NCI-H2227 treated with DMSO at 0.1 percent for 48 hours (cell line): ENCODE results near the gene SPOCK2.
A peak's percentile ranks its signal among the peaks of the same experiment; 100 is the strongest.
"Not testable (repeated sequence)": the region's sequence is repeated elsewhere in the genome, so short reads cannot be mapped to it uniquely, and the experiment has no call there.

Source experiments
- DNase-seq: peaks from one replicate; lab custom pipeline; 2025; lab: John Stamatoyannopoulos, UW

SPOCK2 gene

GRCh38 chr10:72087969-72088888 lies at the start of gene SPOCK2:
SPOCK2 (minus strand) TSS chr10:72088551; CDS start chr10:72088328, 223 bp downstream.
- DNase-seq: no peak

- DNase-seq: no peak
These were observed 49.2 kb upstream of the SPOCK2 start for GRCh38 chr10:72137583-72137982.

- DNase-seq: not testable (repeated sequence)
These were observed 47.9 kb upstream of the SPOCK2 start for GRCh38 chr10:72136225-72136624.

GRCh38 chr10:72134785-72135767 lies 46.7 kb upstream of the SPOCK2 start:
- no peak for DNase-seq

GRCh38 chr10:72133517-72133916 lies 45.2 kb upstream of the SPOCK2 start:
- DNase-seq: no peak

- DNase-seq: no peak
These were observed 44.5 kb upstream of the SPOCK2 start for GRCh38 chr10:72132854-72133253.

GRCh38 chr10:72127571-72127970 lies 39.2 kb upstream of the SPOCK2 start:
- DNase-seq: no peak

- no peak for DNase-seq
These were observed 38.5 kb upstream of the SPOCK2 start for GRCh38 chr10:72126872-72127232.

- DNase-seq: no peak
These were observed 38.0 kb upstream of the SPOCK2 start for GRCh38 chr10:72126184-72126871.

- peak; percentile 42 for DNase-seq
These were observed 36.6 kb upstream of the SPOCK2 start for GRCh38 chr10:72124989-72125388.

GRCh38 chr10:72124381-72124780 lies 36.0 kb upstream of the SPOCK2 start:
- peak; percentile 13 for DNase-seq

GRCh38 chr10:72123616-72124015 lies 35.3 kb upstream of the SPOCK2 start:
- DNase-seq: no peak

GRCh38 chr10:72122221-72122620 lies 33.9 kb upstream of the SPOCK2 start:
- no peak for DNase-seq

- DNase-seq: no peak
These were observed 33.0 kb upstream of the SPOCK2 start for GRCh38 chr10:72121389-72121788.

- DNase-seq: no peak
These were observed 28.0 kb upstream of the SPOCK2 start for GRCh38 chr10:72116372-72116771.

- DNase-seq: no peak
These were observed 26.5 kb upstream of the SPOCK2 start for GRCh38 chr10:72114706-72115450.

- no peak for DNase-seq
These were observed 22.5 kb upstream of the SPOCK2 start for GRCh38 chr10:72110673-72111401.

- DNase-seq: no peak
These were observed 21.3 kb upstream of the SPOCK2 start for GRCh38 chr10:72109636-72110157.

GRCh38 chr10:72108830-72109635 lies 20.7 kb upstream of the SPOCK2 start:
- peak; percentile 21 for DNase-seq

GRCh38 chr10:72108004-72108370 lies 19.6 kb upstream of the SPOCK2 start:
- not testable (repeated sequence) for DNase-seq
